ENCODE measurements around the gene NUDT8.

The NUDT8 gene

DNA sequence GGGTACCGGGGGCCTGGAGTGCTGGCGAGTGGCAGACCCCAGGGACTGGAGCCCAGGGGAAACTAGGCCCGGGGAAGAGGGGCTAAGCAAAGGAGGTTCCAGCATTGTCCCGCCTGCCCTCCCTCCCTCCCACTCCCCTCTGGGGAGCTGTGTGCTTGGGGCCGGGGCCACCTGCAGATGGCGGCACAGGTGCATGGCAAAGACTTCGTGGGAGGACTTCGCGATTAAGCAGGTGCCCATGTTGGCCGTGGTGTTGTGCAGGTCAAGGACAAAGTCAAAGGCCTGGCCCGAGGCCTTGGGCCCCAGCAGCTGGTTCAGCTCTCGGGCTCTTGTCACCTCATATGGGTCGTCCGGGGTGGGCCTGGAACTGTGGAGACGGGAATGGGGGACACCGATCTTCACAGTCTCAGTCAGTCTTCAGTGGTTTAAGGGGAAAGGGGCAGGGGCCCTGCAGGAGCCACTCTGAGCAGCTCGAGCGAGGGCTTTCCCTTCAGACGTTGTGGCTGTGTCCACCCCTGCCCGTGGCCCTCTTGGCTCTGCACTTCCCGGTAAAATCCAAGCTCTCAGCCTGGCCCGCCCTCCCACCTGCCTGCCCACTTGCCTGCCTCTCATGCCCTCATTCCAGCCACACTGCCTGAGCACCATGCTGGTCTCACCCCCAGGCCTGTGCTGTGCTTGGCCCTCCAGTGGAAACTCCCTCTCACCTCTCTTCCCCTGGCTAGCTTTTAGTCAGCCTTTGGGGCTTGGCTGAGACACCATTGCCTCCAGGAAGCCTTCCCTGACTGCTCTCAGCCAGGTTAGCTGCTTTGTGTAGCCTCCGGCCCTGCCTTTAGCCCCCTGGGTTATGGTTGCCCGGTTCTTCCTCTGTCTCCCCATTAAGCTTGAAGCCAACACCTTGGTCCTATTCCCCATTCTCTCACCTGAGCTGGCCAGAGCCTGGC is 16.1 kb upstream of the NUDT8 start:
- TF ChIP-seq, protein P1, sequence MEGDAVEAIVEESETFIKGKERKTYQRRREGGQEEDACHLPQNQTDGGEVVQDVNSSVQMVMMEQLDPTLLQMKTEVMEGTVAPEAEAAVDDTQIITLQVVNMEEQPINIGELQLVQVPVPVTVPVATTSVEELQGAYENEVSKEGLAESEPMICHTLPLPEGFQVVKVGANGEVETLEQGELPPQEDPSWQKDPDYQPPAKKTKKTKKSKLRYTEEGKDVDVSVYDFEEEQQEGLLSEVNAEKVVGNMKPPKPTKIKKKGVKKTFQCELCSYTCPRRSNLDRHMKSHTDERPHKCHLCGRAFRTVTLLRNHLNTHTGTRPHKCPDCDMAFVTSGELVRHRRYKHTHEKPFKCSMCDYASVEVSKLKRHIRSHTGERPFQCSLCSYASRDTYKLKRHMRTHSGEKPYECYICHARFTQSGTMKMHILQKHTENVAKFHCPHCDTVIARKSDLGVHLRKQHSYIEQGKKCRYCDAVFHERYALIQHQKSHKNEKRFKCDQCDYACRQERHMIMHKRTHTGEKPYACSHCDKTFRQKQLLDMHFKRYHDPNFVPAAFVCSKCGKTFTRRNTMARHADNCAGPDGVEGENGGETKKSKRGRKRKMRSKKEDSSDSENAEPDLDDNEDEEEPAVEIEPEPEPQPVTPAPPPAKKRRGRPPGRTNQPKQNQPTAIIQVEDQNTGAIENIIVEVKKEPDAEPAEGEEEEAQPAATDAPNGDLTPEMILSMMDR (IDR thresholded peaks at IDR 0.05; ENCODE audit: extremely low read depth, insufficient read depth, missing control alignments): peak; percentile 37
- in situ Hi-C loops (cut with MboI; ENCODE audit: low pct_unique_long_range_greater_than_20kb, low sequenced_read_pairs, unreplicated experiment): no loop called here
- no peak for DNase-seq (ENCODE audit: low spot score)

DNA sequence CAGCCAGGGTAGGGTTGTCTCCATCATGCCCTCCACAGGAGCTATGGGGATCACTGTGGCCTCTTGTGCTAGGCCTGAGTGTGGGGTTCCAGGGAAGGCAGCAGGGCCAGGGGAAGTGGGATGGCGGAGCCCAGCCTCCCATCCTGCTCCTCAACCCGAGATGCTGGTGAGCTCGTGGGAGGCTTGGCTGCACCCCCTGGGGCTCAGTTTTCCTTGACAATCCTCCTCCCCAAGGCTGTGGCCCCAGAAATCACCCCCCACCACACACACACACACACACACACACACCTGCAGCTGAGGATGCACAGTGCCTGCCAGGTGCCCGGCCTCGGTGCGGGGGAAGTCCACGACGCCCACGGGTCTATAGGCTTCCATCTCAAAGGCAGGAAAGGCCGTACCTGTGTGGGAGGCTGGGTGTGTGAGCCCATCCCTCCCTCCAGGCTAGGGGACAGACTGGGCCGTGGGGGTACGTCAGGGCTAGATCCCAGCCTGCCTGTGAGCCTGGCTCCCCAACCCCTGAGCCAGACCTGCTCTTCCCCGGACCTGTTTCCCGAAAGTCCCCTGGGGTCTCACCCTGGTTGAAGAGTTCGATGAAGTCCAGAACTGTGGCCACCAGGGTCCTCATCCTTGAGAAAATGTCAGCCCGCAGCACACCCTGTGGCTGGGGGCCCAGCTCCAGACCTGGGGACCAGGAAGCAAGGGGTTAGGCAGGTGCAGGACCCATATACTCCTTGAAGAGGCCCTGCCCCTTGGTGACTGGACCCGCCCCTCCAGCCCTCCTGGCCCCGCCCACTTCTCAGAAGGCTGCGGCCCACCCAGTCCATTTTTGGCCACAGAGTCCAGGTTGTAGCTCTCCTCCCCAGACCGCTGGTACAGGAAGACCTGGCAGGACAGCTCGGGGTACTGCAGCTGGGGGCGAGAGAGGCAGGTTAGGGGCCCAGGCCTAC is 15.0 kb upstream of the NUDT8 start:
- no peak for DNase-seq (ENCODE audit: low spot score)
- in situ Hi-C loops (cut with MboI; ENCODE audit: low pct_unique_long_range_greater_than_20kb, low sequenced_read_pairs, unreplicated experiment): no loop called here
- TF ChIP-seq, protein P1 (IDR thresholded peaks at IDR 0.05; ENCODE audit: extremely low read depth, insufficient read depth, missing control alignments): no peak

DNA sequence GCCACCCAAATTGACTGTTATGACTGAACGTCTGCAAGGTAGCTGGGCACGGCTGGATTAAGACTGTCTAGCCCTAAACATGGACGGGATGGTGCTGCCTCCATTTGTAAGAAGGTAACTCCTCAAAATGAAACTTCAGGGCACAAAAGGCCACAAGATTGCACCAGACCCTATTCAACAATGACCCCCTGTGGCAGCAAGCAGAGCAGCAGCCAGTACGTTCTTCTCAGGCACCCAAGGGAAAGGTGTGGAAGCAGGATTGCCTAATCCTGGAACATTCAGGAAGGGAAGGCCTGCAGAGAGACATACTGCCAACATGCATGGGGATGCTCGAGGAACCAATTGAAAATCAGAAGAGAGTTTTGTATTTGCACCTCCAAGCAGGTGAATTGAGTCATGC is 14.3 kb upstream of the NUDT8 start:
- DNase-seq (ENCODE audit: low spot score): no peak
- in situ Hi-C loops (cut with MboI; ENCODE audit: low pct_unique_long_range_greater_than_20kb, low sequenced_read_pairs, unreplicated experiment): no loop called here

DNA sequence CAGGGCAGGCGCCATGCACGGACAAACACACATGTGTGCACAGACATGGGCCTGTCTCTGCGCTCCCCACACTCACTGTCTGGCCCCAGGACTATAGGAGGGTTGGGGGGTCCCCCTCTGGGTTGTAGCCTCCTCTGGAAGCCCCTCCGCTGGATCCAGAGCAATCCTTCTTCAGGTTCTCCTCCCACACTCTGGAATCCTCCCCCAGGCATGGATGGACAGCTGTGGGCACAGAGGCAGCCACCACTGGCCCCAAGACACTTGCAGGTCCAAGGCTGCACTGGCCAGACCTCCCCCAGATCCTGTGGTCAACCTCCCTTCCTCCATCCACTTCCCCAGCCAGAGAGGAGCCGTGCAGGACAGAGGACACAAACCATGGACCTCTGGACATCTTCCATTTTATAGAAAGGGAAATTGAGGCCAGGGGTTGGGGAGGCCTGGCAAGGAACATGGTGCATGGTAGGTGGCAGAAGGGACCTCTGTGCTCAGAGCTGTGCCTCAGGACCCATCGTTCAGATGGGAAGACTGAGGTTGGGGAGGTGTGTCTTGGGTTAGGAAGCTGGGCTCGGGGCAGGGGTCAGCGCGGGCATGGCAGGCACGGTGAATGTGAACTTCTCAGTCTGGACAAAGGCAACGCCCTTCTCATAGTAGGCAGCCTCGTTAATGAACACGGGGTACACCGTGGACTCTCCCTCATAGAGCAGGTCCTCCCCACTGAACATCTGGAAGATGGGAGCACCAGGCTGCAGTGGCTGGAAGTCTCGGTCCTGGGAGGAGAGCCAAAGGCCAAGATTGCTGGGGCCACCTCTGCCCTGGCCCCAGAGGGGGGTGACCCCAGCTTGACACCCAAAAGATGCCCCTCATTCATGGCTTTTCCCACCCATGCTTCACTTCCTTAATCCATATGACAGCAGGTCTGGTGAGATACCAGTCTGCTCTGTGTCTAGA is 12.7 kb upstream of the NUDT8 start:
- in situ Hi-C loops (cut with MboI; ENCODE audit: low pct_unique_long_range_greater_than_20kb, low sequenced_read_pairs, unreplicated experiment): no loop called here
- TF ChIP-seq, protein P1 (IDR thresholded peaks at IDR 0.05; ENCODE audit: extremely low read depth, insufficient read depth, missing control alignments): no peak
- no peak for DNase-seq (ENCODE audit: low spot score)

More for the DNA sequence above, 14.3 kb upstream of the NUDT8 start:
- TF ChIP-seq, protein P1 (IDR thresholded peaks at IDR 0.05; ENCODE audit: extremely low read depth, insufficient read depth, missing control alignments): peak; percentile 36

DNA sequence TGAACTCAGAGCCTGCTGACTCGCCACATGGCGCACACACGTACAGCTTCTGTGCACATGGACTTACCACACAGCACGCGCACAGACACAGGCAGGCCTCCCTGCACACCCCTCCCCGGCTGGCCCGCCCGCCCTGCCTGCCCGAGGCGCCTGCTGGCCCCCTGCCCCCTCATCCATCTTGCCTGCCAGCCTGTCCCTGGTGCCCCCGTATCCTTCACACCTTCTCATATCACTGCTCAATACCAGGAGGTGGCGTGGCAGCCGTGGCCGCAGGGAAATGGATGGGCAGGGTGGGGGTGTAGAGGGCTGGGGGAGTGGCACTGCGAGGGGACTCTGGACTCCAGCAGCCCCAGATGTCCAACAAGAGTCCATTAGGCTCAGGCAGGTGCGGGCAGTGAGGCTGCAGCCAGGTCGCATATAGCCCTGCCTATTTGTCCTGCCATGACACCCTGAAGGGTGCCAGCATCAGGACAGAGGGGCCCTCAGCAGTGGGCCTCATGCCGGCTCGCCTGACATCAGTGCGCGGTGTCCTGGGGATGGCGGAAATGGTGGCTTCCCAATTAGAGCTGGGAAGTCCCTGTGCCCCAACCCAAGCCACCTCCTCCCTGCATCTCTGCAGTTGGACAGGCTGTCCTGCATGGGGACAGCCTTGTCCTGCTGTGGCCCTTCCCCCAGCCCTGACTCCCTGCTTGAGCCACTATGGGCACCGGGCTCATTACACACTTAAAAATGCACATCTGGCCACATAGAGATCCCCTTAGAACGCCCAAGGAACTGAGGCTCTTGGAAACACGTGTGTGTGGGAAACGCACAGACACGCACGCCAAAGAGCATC is 11.8 kb upstream of the NUDT8 start:
- in situ Hi-C loops (cut with MboI; ENCODE audit: low pct_unique_long_range_greater_than_20kb, low sequenced_read_pairs, unreplicated experiment): no loop called here
- TF ChIP-seq, protein P1 (IDR thresholded peaks at IDR 0.05; ENCODE audit: extremely low read depth, insufficient read depth, missing control alignments): no peak
- no peak for DNase-seq (ENCODE audit: low spot score)
